Spinal cord (tissue), 10 donors: ENCODE measurements around the gene NET1. TPM values are rescaled to one million over a fixed set of nuclear protein-coding genes. Genes with fewer than 3 reads are reported as not detected.

Experiments used
- DNase-seq, 6 donors: peaks; one replicate each; pipeline versions ENCODE4 v3.0.0 to v3.0.0-alpha.2; 2013 to 2015; ENCODE audit warnings: low spot score in 6 of 6, low read depth in 4 of 6
- H3K27ac ChIP-seq: one replicate; pipeline ENCODE4 v1.5.1; 2013; ENCODE audit warnings: low read depth, low read length, control low read depth
- H3K27me3 ChIP-seq: one replicate; pipeline ENCODE4 v1.6.1; 2013; ENCODE audit warnings: low read length; ENCODE audit not compliant: control insufficient read depth, insufficient read depth
- H3K36me3 ChIP-seq: one replicate; pipeline ENCODE4 v1.6.1; 2013; ENCODE audit warnings: low read length; ENCODE audit not compliant: control insufficient read depth, insufficient read depth
- H3K4me1 ChIP-seq: one replicate; pipeline ENCODE4 v1.6.1; 2013; ENCODE audit warnings: low read length; ENCODE audit not compliant: control insufficient read depth, insufficient read depth
- H3K4me3 ChIP-seq: one replicate; pipeline ENCODE4 v1.5.1; 2013; ENCODE audit warnings: low read depth, low read length, control low read depth
- H3K9me3 ChIP-seq: one replicate; pipeline ENCODE4 v1.6.1; 2013; ENCODE audit warnings: low read length; ENCODE audit not compliant: control insufficient read depth, insufficient read depth
- WGBS: methylation state at CpG from one replicate; pipeline ENCODE4 v1.1.5; 2013; ENCODE audit warnings: missing lambda C conversion rate; ENCODE audit not compliant: insufficient coverage; 5-methylcytosine and 5-hydroxymethylcytosine counted together
- polyA plus RNA-seq, 2 donors: library from polyadenylated mRNA; unstranded; fragments of 120-200 nt; gene quantifications; one replicate each; pipeline ENCODE4 v1.2.1, GENCODE V29; 2013; ENCODE audit not compliant: insufficient read length in 2 of 2
- total RNA-seq, 2 donors: library from RNA; depleted of rRNA in 1 of 2; stranded (reverse); fragments of 120-200 nt in 1 of 2; fragments of >200 nt in 1 of 2; gene quantifications; one replicate each; pipeline versions ENCODE4 v1.2.3 to v1.2.4, GENCODE V29; 2013 to 2014
- donor health status: healthy.

Gene NET1
- total and polyA plus RNA-seq, 4 donors = 32.4 to 190 (median 77.8) TPM

GRCh38 chr10:5502571-5503476 lies 90.5 kb downstream of the NET1 start:
- DNase-seq = no peak
- no peaks in the 10 kb centered on the region for H3K9me3 ChIP-seq
- no peak overlapping the region for H3K27ac ChIP-seq
- H3K27me3 ChIP-seq = no peaks in the 10 kb centered on the region
- H3K36me3 ChIP-seq = no peaks in the 10 kb centered on the region
- no peak overlapping the region for H3K4me3 ChIP-seq
- peaks cover 2% of the 10 kb centered on the region for H3K4me1 ChIP-seq
- WGBS = 87% methylated on average over 11 of the region's 14 CpGs

GRCh38 chr10:5503477-5503835 lies 91.1 kb downstream of the NET1 start:
- no peaks in the 10 kb centered on the region for H3K27me3 ChIP-seq
- no peak for DNase-seq
- no peaks in the 10 kb centered on the region for H3K9me3 ChIP-seq
- WGBS = 67% methylated on average over 2 of the region's 3 CpGs
- H3K27ac ChIP-seq = no peak overlapping the region
- peaks cover 2% of the 10 kb centered on the region for H3K4me1 ChIP-seq
- H3K4me3 ChIP-seq = no peak overlapping the region
- no peaks in the 10 kb centered on the region for H3K36me3 ChIP-seq

- 91% methylated on average over 10 of the region's 18 CpGs for whole genome bisulfite sequencing
- Histone ChIP-seq H3K27me3 (no peaks in the 10 kb centered on the region), H3K36me3 (no peaks in the 10 kb centered on the region), H3K4me1 (peaks cover 2% of the 10 kb centered on the region), H3K27ac (no peak overlapping the region), H3K9me3 (no peaks in the 10 kb centered on the region), H3K4me3 (no peak overlapping the region)
- DNase-seq = no peak
These were observed 92.1 kb downstream of the NET1 start for GRCh38 chr10:5504146-5505072.

GRCh38 chr10:5506246-5506645 lies 93.9 kb downstream of the NET1 start:
- H3K27ac ChIP-seq = no peak overlapping the region
- no peaks in the 10 kb centered on the region for H3K9me3 ChIP-seq
- H3K27me3 ChIP-seq = no peaks in the 10 kb centered on the region
- no peak for DNase-seq
- no peaks in the 10 kb centered on the region for H3K36me3 ChIP-seq
- H3K4me1 ChIP-seq = peaks cover 2% of the 10 kb centered on the region
- WGBS = no CpG with 5 or more reads among the region's 2 CpGs
- no peak overlapping the region for H3K4me3 ChIP-seq

- WGBS = 92% methylated on average over 19 of the region's 19 CpGs
- no peaks in the 10 kb centered on the region for H3K36me3 ChIP-seq
- H3K4me3 ChIP-seq = no peak overlapping the region
- H3K9me3 ChIP-seq = no peaks in the 10 kb centered on the region
- H3K27ac ChIP-seq = no peak overlapping the region
- no peaks in the 10 kb centered on the region for H3K27me3 ChIP-seq
- H3K4me1 ChIP-seq = peaks cover 2% of the 10 kb centered on the region
- DNase-seq = no peak
These were observed 94.6 kb downstream of the NET1 start for GRCh38 chr10:5506751-5507648.

- Histone ChIP-seq H3K27me3 (no peaks in the 10 kb centered on the region), H3K9me3 (no peaks in the 10 kb centered on the region), H3K36me3 (no peaks in the 10 kb centered on the region), H3K4me1 (no peaks in the 10 kb centered on the region), H3K27ac (no peak overlapping the region), H3K4me3 (no peak overlapping the region)
- DNase-seq = no peak
- WGBS = 91% methylated on average over 14 of the region's 14 CpGs
These were observed 95.3 kb downstream of the NET1 start for GRCh38 chr10:5507649-5508131.

- no peaks in the 10 kb centered on the region for H3K9me3 ChIP-seq
- 95% methylated on average over 16 of the region's 18 CpGs for WGBS
- no peak overlapping the region for H3K4me3 ChIP-seq
- H3K36me3 ChIP-seq = no peaks in the 10 kb centered on the region
- H3K27ac ChIP-seq = no peak overlapping the region
- H3K4me1 ChIP-seq = no peaks in the 10 kb centered on the region
- H3K27me3 ChIP-seq = no peaks in the 10 kb centered on the region
- no peak for DNase-seq
These were observed 95.8 kb downstream of the NET1 start for GRCh38 chr10:5508161-5508604.
